Measurements from ENCODE around the gene MIF4GD. TPM values are rescaled to one million over a fixed set of nuclear protein-coding genes. Genes with fewer than 3 reads are reported as not detected.

MIF4GD gene
- total and polyA plus RNA-seq, 8 donors, result 10.6 to 17.6 (median 14.7) TPM

DNA sequence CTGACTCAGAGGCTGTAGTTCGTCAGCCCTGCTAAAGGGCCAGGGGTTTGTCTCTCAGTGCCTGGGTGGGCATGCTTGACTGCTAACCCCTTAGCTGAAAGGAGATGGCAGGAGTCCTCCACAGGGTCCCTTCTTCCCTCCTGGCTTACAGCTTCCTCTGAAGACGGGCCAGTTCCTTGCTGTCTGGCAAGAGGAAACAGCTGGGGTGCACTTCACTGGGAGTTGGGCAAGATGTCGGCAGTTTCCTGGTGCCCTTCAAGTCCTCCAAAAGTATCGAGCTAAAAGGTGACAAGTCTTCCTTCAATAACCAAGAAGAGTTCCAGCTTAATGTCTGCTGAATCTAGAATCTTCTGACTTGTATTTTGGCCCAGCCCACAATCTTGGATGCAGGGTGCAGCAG lies 42.2 kb downstream of the MIF4GD start:
- ATAC-seq, result peak in 2 of 4 donors; percentile 49 to 51
- H3K27ac ChIP-seq, result peak overlapping the region in 1 of 4 donors; percentile 17
- WGBS, 2 donors, result 80 to 82% methylated on average over 4 of the region's 4 CpGs

DNA sequence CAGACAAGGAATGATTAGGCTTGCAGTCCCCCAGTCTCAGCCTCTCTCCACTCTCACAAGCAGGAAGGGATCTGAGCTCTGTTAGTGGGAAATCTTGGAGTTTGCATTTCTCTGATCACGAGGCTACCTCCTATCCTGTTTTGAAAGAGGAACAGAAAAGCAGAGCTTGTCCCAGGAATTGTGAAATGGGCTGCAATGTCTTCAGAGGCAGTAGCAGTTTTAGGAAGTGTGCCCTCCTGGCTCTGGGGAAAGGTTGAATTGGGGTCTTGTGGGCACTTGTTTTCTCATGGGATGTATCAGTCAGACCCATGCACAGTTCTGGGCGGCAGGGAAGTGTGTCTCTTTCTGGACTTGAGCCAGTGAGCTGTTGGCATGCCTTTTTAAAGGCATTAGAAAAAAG lies 42.7 kb downstream of the MIF4GD start:
- TF ChIP-seq CTCF (IDR thresholded peaks at IDR 0.05), result no peak
- ATAC-seq (peak in 3 of 4 donors; percentile 17 to 65 (median 58)), DNase-seq (no peak), FAIRE-seq (no peak)
- 63 to 78% methylated on average over 2 of the region's 2 CpGs for WGBS, 2 donors
- H3K4me1 ChIP-seq, result no peaks in the 10 kb centered on the region
- no peaks in the 10 kb centered on the region for H3K9me3 ChIP-seq
- intact Hi-C loops (cut with DNase I), result no loop called here
- no peak overlapping the region for H3K4me3 ChIP-seq
- peak overlapping the region in 1 of 4 donors; percentile 17 for H3K27ac ChIP-seq
- no peaks in the 10 kb centered on the region for H3K27me3 ChIP-seq
- H3K36me3 ChIP-seq, result peaks cover 0 to 48% (median 16%) of the 10 kb centered on the region in 3 donors

More for the DNA sequence above, 42.2 kb downstream of the MIF4GD start:
- Histone ChIP-seq H3K27me3 (no peaks in the 10 kb centered on the region), H3K9me3 (no peaks in the 10 kb centered on the region), H3K36me3 (peaks cover 0 to 48% (median 16%) of the 10 kb centered on the region in 3 donors), H3K4me3 (no peak overlapping the region), H3K4me1 (no peaks in the 10 kb centered on the region)
- no peak for TF ChIP-seq CTCF (IDR thresholded peaks at IDR 0.05)
- DNase-seq (no peak), FAIRE-seq (no peak)
- intact Hi-C loops (cut with DNase I), result no loop called here

DNA sequence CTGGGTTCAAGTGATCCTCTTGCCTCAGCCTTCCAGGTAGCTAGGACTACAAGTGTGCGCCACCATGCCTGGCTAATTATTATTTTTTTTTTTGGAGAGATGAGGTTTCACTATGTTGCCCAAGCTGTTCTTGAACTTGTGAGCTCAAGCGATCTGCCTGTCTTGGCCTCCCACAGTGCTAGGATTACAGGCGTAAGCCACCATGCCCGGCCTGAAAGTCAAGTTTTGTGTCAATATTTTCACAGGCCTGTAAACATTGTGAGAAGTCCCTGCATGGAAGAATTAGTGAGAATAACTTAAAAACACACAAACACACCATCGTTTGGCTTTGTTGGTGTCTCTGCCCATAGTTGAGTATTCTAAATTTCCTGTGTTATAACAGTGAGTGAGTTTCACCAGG lies 43.3 kb downstream of the MIF4GD start:
- WGBS, 2 donors, result 78 to 84% methylated on average over 5 of the region's 5 CpGs
- H3K27ac ChIP-seq, result no peak overlapping the region

DNA sequence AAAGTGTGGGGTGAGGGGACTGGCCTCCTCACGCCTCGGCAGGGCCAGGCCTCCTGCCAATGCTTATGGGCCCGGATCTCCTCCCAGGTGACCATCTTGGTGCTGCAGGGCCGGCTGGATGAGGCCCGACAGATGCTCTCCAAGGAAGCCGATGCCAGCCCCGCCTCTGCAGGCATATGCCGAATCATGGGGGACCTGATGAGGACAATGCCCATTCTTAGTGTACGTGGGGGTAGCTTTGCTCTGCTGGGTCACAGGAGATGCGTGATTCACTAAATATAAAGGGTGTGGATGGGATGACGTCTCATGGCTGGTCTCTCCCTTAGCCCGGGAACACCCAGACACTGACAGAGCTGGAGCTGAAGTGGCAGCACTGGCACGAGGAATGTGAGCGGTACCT lies 46.0 kb downstream of the MIF4GD start:
- TF ChIP-seq CTCF (IDR thresholded peaks at IDR 0.05), result no peak
- Histone ChIP-seq H3K9me3 (no peaks in the 10 kb centered on the region), H3K27me3 (no peaks in the 10 kb centered on the region), H3K27ac (no peak overlapping the region), H3K4me3 (no peak overlapping the region), H3K36me3 (peaks cover 0 to 34% (median 13%) of the 10 kb centered on the region in 3 donors), H3K4me1 (no peaks in the 10 kb centered on the region)
- ATAC-seq (no peak), DNase-seq (no peak), FAIRE-seq (no peak)
- intact Hi-C loops (cut with DNase I), result no loop called here
- 82 to 83% methylated on average over 14 of the region's 14 CpGs for WGBS, 2 donors

More for the DNA sequence above, 43.3 kb downstream of the MIF4GD start:
- H3K36me3 ChIP-seq, result peaks cover 0 to 44% (median 16%) of the 10 kb centered on the region in 3 donors
- ATAC-seq (no peak), FAIRE-seq (no peak), DNase-seq (no peak)
- no peak overlapping the region for H3K4me3 ChIP-seq
- H3K4me1 ChIP-seq, result no peaks in the 10 kb centered on the region
- no peaks in the 10 kb centered on the region for H3K9me3 ChIP-seq
- intact Hi-C loops (cut with DNase I), result no loop called here
- no peaks in the 10 kb centered on the region for H3K27me3 ChIP-seq
- TF ChIP-seq CTCF (IDR thresholded peaks at IDR 0.05), result no peak

- Histone ChIP-seq H3K9me3 (no peaks in the 10 kb centered on the region), H3K4me3 (no peak overlapping the region), H3K27me3 (no peaks in the 10 kb centered on the region), H3K27ac (no peak overlapping the region), H3K4me1 (no peaks in the 10 kb centered on the region), H3K36me3 (peaks cover 0 to 31% (median 6%) of the 10 kb centered on the region in 3 donors)
- no peak for TF ChIP-seq CTCF (IDR thresholded peaks at IDR 0.05)
- ATAC-seq, result no peak
- intact Hi-C loops (cut with DNase I), result no loop called here
- no peak for DNase-seq
- 98 to 100% methylated on average over 3 of the region's 3 CpGs for WGBS, 2 donors
- FAIRE-seq, result no peak
Measured at GRCh38 chr17:75219815-75220214, 51.2 kb downstream of the MIF4GD start.

All from pancreas (tissue), 10 donors.